H4 (cell line): Measurements from ENCODE around the gene PALLD. TPM values are rescaled to one million over a fixed set of nuclear protein-coding genes. Genes with fewer than 3 reads are reported as not detected.

Source experiments
- DNase-seq: peaks from one replicate; pipeline ENCODE4 v3.0.0-alpha.2; 2015; ENCODE audit warnings: low spot score
- total RNA-seq: library from RNA; depleted of rRNA; stranded (reverse); fragments of >200 nt; shearing (Covaris generic); gene quantifications from 2 replicates; pipeline ENCODE4 v1.2.3, GENCODE V29; 2014

PALLD gene
- total RNA-seq, 1 experiment from 2014 or later: 82.3 TPM

- DNase-seq: peak; percentile 19
Measured at GRCh38 chr4:168621806-168622589, 125.1 kb downstream of the PALLD start.

- DNase-seq: no peak
Measured at GRCh38 chr4:168622600-168622999, 125.7 kb downstream of the PALLD start.

GRCh38 chr4:168623011-168623410, 126.2 kb downstream of the PALLD start:
- DNase-seq: no peak

- no peak for DNase-seq
Measured at GRCh38 chr4:168623484-168623883, 126.6 kb downstream of the PALLD start.

GRCh38 chr4:168628251-168628650, 131.4 kb downstream of the PALLD start:
- DNase-seq: no peak

- DNase-seq: no peak
Measured at GRCh38 chr4:168629566-168629965, 132.7 kb downstream of the PALLD start.

GRCh38 chr4:168630445-168631187, 133.8 kb downstream of the PALLD start:
- DNase-seq: no peak

GRCh38 chr4:168631241-168632162, 134.7 kb downstream of the PALLD start:
- DNase-seq: peak; percentile 45

- DNase-seq: no peak
Measured at GRCh38 chr4:168632301-168632725, 135.5 kb downstream of the PALLD start.

GRCh38 chr4:168633064-168633463, 136.2 kb downstream of the PALLD start:
- DNase-seq: no peak

GRCh38 chr4:168633496-168633895, 136.6 kb downstream of the PALLD start:
- no peak for DNase-seq

- DNase-seq: peak; percentile 100
Measured at GRCh38 chr4:168634276-168634802, 137.5 kb downstream of the PALLD start.

GRCh38 chr4:168636040-168636439, 139.2 kb downstream of the PALLD start:
- no peak for DNase-seq

GRCh38 chr4:168636506-168637196, 139.8 kb downstream of the PALLD start:
- no peak for DNase-seq

- peak; percentile 66 for DNase-seq
Measured at GRCh38 chr4:168637872-168638756, 141.3 kb downstream of the PALLD start.

- no peak for DNase-seq
Measured at GRCh38 chr4:168639914-168640313, 143.1 kb downstream of the PALLD start.

GRCh38 chr4:168641811-168642140, 144.9 kb downstream of the PALLD start:
- DNase-seq: no peak

- no peak for DNase-seq
Measured at GRCh38 chr4:168642591-168642990, 145.7 kb downstream of the PALLD start.

GRCh38 chr4:168643111-168643795, 146.4 kb downstream of the PALLD start:
- no peak for DNase-seq

GRCh38 chr4:168643796-168644159, 146.9 kb downstream of the PALLD start:
- DNase-seq: no peak
